Tibial nerve (tissue), 4 donors: Measurements from ENCODE around the gene CIPC. TPM values are rescaled to one million over a fixed set of nuclear protein-coding genes. Genes with fewer than 3 reads are reported as not detected.

Experiments
- DNase-seq, 2 donors: peaks; one replicate each; pipeline ENCODE4 v3.0.0-alpha.2; 2019; ENCODE audit warnings: low spot score in 2 of 2
- H3K27ac ChIP-seq, 4 donors: fragments of 200-600 bp; sonication (generic) in 3 of 4; one replicate each; pipeline ENCODE4 v1.5.1; 2017 to 2019; ENCODE audit warnings: mild to moderate bottlenecking in 1 of 4
- H3K27me3 ChIP-seq, 2 donors: fragments of 200-600 bp; sonication (generic) in 1 of 2; one replicate each; pipeline versions ENCODE4 v1.5.1 to v1.6.0; 2017 to 2019
- H3K36me3 ChIP-seq, 3 donors: fragments of 200-600 bp; sonication (generic); one replicate each; pipeline ENCODE4 v1.5.1; 2018 to 2019
- H3K4me1 ChIP-seq, 4 donors: fragments of 200-600 bp; sonication (generic) in 3 of 4; one replicate each; pipeline ENCODE4 v1.5.1; 2017 to 2019
- H3K4me3 ChIP-seq, 4 donors: fragments of 200-600 bp; sonication (generic) in 3 of 4; one replicate each; pipeline ENCODE4 v1.5.1; 2017 to 2019; ENCODE audit warnings: mild to moderate bottlenecking in 1 of 4, moderate library complexity in 1 of 4
- H3K9me3 ChIP-seq, 4 donors: fragments of 200-600 bp; sonication (generic) in 3 of 4; one replicate each; pipeline ENCODE4 v1.5.1; 2017 to 2019
- CTCF ChIP-seq, 5 experiments: fragments of 200-600 bp in 3 of 5; fragments of 450-650 bp in 2 of 5; sonication (generic) in 3 of 5; IDR thresholded peaks; one replicate each; pipeline ENCODE4 v1.5.1; 2016 to 2019; ENCODE audit warnings: antibody characterized with exemption in 5 of 5, mild to moderate bottlenecking in 3 of 5, moderate library complexity in 2 of 5
- EP300 ChIP-seq, 2 donors: sonication (generic); formaldehyde crosslinking; IDR thresholded peaks; one replicate each; pipeline ENCODE4 v1.6.1; 2017; ENCODE audit warnings: antibody characterized with exemption in 2 of 2, mild to moderate bottlenecking in 1 of 2
- POLR2A ChIP-seq, 2 donors: fragments of 450-650 bp; IDR thresholded peaks; one replicate each; pipeline ENCODE4 v1.6.1; 2017; ENCODE audit warnings: antibody characterized with exemption in 2 of 2, mild to moderate bottlenecking in 2 of 2, moderate library complexity in 2 of 2
- WGBS, 2 donors: methylation state at CpG; one replicate each; pipeline ENCODE4 v1.1.5; 2018; 5-methylcytosine and 5-hydroxymethylcytosine counted together
- total RNA-seq, 4 donors: library from RNA; depleted of rRNA; stranded (reverse); fragments of >200 nt; gene quantifications; one replicate each; pipeline ENCODE4 v1.1.0, GENCODE V29; 2016

CIPC gene
- total RNA-seq, 4 donors from 2014 or later: 38.1 to 76.7 (median 41.5) TPM

- Histone ChIP-seq H3K27me3 (peaks cover 0 to 49% of the 10 kb centered on the region in 2 donors), H3K9me3 (no peaks in the 10 kb centered on the region), H3K4me1 (peaks cover 0 to 11% (median 0%) of the 10 kb centered on the region in 4 donors), H3K4me3 (no peak overlapping the region), H3K36me3 (no peaks in the 10 kb centered on the region), H3K27ac (no peak overlapping the region)
- WGBS, 2 donors: 52 to 61% methylated on average over 2 of the region's 2 CpGs
- no peak for DNase-seq
- TF ChIP-seq EP300 (IDR thresholded peaks at IDR 0.05) (no peak), POLR2A (IDR thresholded peaks at IDR 0.05) (no peak), CTCF (IDR thresholded peaks at IDR 0.05) (no peak)
Measured at GRCh38 chr14:77158882-77159255, 60.8 kb downstream of the CIPC start.

DNA sequence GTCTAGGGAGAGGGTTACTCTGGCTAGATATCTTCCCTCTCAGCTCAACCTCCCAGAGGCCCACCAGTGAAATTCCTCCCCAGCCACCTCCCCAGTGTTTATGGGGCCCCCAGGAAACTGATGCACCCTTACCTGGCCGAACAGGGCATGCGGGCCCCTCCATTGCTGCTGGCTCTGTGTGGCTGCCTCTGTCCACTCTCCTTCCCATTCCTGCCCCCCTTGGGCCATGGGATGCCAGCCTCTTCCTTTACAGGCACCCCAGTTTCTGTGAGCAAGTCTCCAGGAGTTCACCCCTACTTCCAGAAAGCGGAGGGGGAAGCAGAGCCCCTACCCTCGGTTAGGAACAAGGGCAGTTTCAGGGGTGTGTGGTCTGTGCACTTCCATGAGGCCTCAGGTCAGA is 63.0 kb downstream of the CIPC start:
- Histone ChIP-seq H3K4me3 (no peak overlapping the region), H3K27me3 (peaks cover 0 to 32% of the 10 kb centered on the region in 2 donors), H3K36me3 (no peaks in the 10 kb centered on the region), H3K9me3 (no peaks in the 10 kb centered on the region), H3K4me1 (peaks cover 0 to 11% (median 0%) of the 10 kb centered on the region in 4 donors), H3K27ac (no peak overlapping the region)
- WGBS, 2 donors: 74 to 78% methylated on average over 4 of the region's 4 CpGs
- DNase-seq: no peak
- TF ChIP-seq EP300 (IDR thresholded peaks at IDR 0.05) (no peak), CTCF (IDR thresholded peaks at IDR 0.05) (no peak), POLR2A (IDR thresholded peaks at IDR 0.05) (no peak)

Other genes starting within 250 kb of the CIPC start
- 10 to 100 TPM; 52.4 to 69.2 (median 60.7) TPM for gene IRF2BPL, start 69.5 kb upstream of the CIPC start, total RNA-seq
- gene ZDHHC22, start 43.5 kb downstream of the CIPC start, total RNA-seq: not detected
- gene TMEM63C, start 83.5 kb downstream of the CIPC start, total RNA-seq: not detected
- not detected for gene NGB, start 172.9 kb downstream of the CIPC start, total RNA-seq
- gene POMT2, start 222.6 kb downstream of the CIPC start, total RNA-seq: 10 to 100 TPM; 23.9 to 38.7 (median 28.9) TPM
- 10 to 100 TPM in 3 of 4 donors, 1 to 10 TPM in 1; 9.4 to 24.7 (median 14.6) TPM for gene GSTZ1, start 222.8 kb downstream of the CIPC start, total RNA-seq